Neural progenitor cell (in vitro differentiated cells): ENCODE data around the gene TRIM26. TPM values are rescaled to one million over a fixed set of nuclear protein-coding genes. Genes with fewer than 3 reads are reported as not detected.

Source experiments
- DNase-seq: peaks from one replicate; pipeline ENCODE4 v3.0.0-alpha.2; 2016; ENCODE audit warnings: low spot score
- H2AFZ ChIP-seq: fragments of 200-600 bp; sonication (generic); replicated peaks from 2 replicates; pipeline ENCODE4 v1.6.1; 2016; ENCODE audit warnings: antibody characterized with exemption
- H3F3A ChIP-seq: fragments of 200-600 bp; sonication (generic); 2 replicates; pipeline ENCODE4 v1.6.1; 2016; ENCODE audit warnings: antibody characterized with exemption, low read depth
- H3K27ac ChIP-seq: fragments of 200-600 bp; sonication (generic); 2 replicates; pipeline ENCODE4 v1.5.1; 2016; ENCODE audit warnings: mild to moderate bottlenecking
- H3K27me3 ChIP-seq: fragments of 200-600 bp; sonication (generic); 2 replicates; pipeline ENCODE4 v1.6.1; 2016; ENCODE audit warnings: mild to moderate bottlenecking, moderate library complexity
- H3K36me3 ChIP-seq: fragments of 200-600 bp; sonication (generic); 2 replicates; pipeline ENCODE4 v1.5.1; 2016
- H3K4me1 ChIP-seq: fragments of 200-600 bp; sonication (generic); 2 replicates; pipeline ENCODE4 v1.6.1; 2016; ENCODE audit warnings: mixed run types
- H3K4me2 ChIP-seq: fragments of 200-600 bp; sonication (generic); 2 replicates; pipeline ENCODE4 v1.6.1; 2016
- H3K4me3 ChIP-seq: fragments of 200-600 bp; sonication (generic); 2 replicates; pipeline ENCODE4 v1.5.1; 2016
- H3K79me2 ChIP-seq: fragments of 200-600 bp; sonication (generic); 2 replicates; pipeline ENCODE4 v1.6.1; 2016; ENCODE audit warnings: low read depth
- H3K9ac ChIP-seq: fragments of 200-600 bp; sonication (generic); 2 replicates; pipeline ENCODE4 v1.6.1; 2016
- H3K9me3 ChIP-seq: fragments of 200-600 bp; sonication (generic); 2 replicates; pipeline ENCODE4 v1.5.1; 2016; ENCODE audit warnings: low read depth
- H4K20me1 ChIP-seq: fragments of 200-600 bp; sonication (generic); 2 replicates; pipeline ENCODE4 v1.6.1; 2016; ENCODE audit warnings: low read depth
- H3K27ac Mint-ChIP-seq: 3 replicates; pipeline ENCODE4 v1.8.0; 2021; ENCODE audit warnings: mixed read lengths
- H3K27me3 Mint-ChIP-seq: 2 replicates; pipeline ENCODE4 v1.8.0; 2022; ENCODE audit warnings: low read depth, mild to moderate bottlenecking, inconsistent platforms, moderate library complexity, mixed read lengths; ENCODE audit not compliant: insufficient read depth
- H3K36me3 Mint-ChIP-seq: 3 replicates; pipeline ENCODE4 v1.8.0; 2021; ENCODE audit warnings: mixed read lengths
- H3K4me1 Mint-ChIP-seq: 3 replicates; pipeline ENCODE4 v1.8.0; 2021; ENCODE audit warnings: mixed read lengths
- H3K4me3 Mint-ChIP-seq: 3 replicates; pipeline ENCODE4 v1.8.0; 2021; ENCODE audit warnings: mild to moderate bottlenecking, moderate library complexity, mixed read lengths
- H3K9me3 Mint-ChIP-seq: 3 replicates; pipeline ENCODE4 v1.8.0; 2020; ENCODE audit warnings: mixed read lengths
- EZH2 ChIP-seq: fragments of 200-600 bp; sonication (generic); IDR thresholded peaks from 2 replicates; pipeline ENCODE4 v1.6.1; 2017; ENCODE audit warnings: antibody characterized with exemption, mild to moderate bottlenecking, moderate library complexity
- EZH2phosphoT487 ChIP-seq: fragments of 200-600 bp; sonication (generic); IDR thresholded peaks from 2 replicates; pipeline ENCODE4 v1.6.1; 2017; ENCODE audit warnings: antibody characterized with exemption
- total RNA-seq: library from RNA; depleted of rRNA; stranded (reverse); fragments of >200 nt; gene quantifications from 2 replicates; pipeline ENCODE4 v1.2.3, GENCODE V29; 2015; ENCODE audit warnings: low replicate concordance
- TF ChIP-seq, protein P1 (sequence below): fragments of 200-600 bp; sonication (generic); IDR thresholded peaks from 2 replicates; pipeline ENCODE4 v1.5.1; 2017; ENCODE audit warnings: antibody characterized with exemption, mild to moderate bottlenecking

TRIM26 gene
- total RNA-seq, 1 donor from 2014 or later = 8.3 TPM

DNA sequence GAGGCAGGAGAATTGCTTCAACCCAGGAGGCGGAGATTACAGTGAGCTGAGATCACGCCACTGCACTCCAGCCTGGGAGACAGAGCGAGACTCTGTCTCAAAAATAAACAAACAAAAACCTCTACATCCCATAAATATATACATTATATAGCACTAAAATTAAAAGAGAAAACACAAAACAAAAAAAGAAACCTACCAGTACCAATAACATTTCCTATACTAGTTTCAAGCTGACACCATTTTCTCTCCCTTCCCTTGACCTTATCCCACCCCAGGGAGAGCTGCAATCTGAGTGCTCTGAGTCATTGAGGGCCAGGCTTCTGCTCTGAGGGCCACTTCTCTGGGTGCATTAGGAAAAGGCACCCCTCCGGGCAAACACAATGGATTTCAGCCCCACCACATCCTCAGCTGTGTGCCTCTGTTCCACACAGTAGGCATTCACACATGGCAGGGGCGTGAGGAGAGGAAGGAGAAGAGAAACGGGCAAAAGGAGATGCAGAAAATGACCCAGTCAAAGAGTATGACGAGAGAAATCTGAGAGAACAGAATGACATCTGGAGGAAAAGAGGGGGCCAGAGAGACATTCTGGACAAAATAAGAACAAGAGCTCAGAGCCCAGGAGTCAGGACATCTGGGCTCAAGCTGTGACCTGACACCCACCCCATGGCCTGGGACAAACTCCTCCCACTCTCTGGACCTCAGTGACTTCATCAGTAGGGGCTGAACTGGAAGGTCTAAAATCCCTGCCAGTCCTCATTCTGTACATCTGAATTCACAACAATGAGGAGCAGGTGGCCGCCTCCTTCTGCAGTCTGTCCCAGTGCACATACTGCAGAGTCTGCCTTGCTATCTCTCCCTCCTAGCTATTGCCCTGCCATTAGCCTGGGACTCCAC lies 18.2 kb downstream of the TRIM26 start:
- peak; percentile 24 for DNase-seq
- Histone ChIP-seq H3K4me2 (peak overlapping the region; percentile 13), H3F3A (no peaks in the 10 kb centered on the region), H4K20me1 (peaks cover 2% of the 10 kb centered on the region), H2AFZ (no peak overlapping the region), H3K36me3 (no peaks in the 10 kb centered on the region), H3K9ac (no peak overlapping the region), H3K79me2 (no peaks in the 10 kb centered on the region), H3K27ac (no peak overlapping the region), H3K9me3 (no peaks in the 10 kb centered on the region), H3K4me3 (no peak overlapping the region), H3K4me1 (peaks cover 7% of the 10 kb centered on the region), H3K27me3 (no peaks in the 10 kb centered on the region)
- TF ChIP-seq EZH2 (no peak), EZH2phosphoT487 (no peak)
- TF ChIP-seq, protein P1, sequence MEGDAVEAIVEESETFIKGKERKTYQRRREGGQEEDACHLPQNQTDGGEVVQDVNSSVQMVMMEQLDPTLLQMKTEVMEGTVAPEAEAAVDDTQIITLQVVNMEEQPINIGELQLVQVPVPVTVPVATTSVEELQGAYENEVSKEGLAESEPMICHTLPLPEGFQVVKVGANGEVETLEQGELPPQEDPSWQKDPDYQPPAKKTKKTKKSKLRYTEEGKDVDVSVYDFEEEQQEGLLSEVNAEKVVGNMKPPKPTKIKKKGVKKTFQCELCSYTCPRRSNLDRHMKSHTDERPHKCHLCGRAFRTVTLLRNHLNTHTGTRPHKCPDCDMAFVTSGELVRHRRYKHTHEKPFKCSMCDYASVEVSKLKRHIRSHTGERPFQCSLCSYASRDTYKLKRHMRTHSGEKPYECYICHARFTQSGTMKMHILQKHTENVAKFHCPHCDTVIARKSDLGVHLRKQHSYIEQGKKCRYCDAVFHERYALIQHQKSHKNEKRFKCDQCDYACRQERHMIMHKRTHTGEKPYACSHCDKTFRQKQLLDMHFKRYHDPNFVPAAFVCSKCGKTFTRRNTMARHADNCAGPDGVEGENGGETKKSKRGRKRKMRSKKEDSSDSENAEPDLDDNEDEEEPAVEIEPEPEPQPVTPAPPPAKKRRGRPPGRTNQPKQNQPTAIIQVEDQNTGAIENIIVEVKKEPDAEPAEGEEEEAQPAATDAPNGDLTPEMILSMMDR = no peak
- Mint-ChIP-seq H3K4me1 (peaks cover 4% of the 10 kb centered on the region), H3K4me3 (no peak overlapping the region), H3K27ac (peak overlapping the region; percentile 30), H3K9me3 (no peaks in the 10 kb centered on the region), H3K36me3 (peaks cover 35% of the 10 kb centered on the region), H3K27me3 (peaks cover 3% of the 10 kb centered on the region)

DNA sequence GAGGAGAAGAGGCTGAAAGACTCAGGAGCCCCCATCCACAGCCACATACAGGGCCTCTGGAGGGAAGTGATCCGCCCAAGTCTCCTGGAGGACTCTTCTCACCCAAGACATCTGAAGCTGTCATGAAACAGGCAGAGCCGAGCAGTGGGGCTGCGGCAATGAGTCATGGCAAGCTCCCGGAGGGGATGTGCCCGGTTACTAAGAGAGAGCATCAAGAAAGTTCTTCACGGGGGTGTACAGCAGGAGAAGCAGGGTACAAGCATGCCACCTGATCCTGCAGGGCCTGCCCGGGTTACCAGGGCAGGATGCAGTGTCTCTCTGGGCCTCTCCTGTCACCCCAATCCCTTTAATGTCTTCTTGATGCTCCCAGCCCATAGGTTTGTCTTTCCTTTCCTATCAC lies 21.1 kb downstream of the TRIM26 start:
- H3K4me1 ChIP-seq = peaks cover 7% of the 10 kb centered on the region
- no peaks in the 10 kb centered on the region for H3K79me2 ChIP-seq
- H3K4me2 ChIP-seq = no peak overlapping the region
- Mint-ChIP-seq H3K4me3 (no peak overlapping the region), H3K27ac (no peak overlapping the region), H3K9me3 (no peaks in the 10 kb centered on the region), H3K36me3 (peaks cover 46% of the 10 kb centered on the region), H3K4me1 (peaks cover 4% of the 10 kb centered on the region), H3K27me3 (peaks cover 3% of the 10 kb centered on the region)
- no peaks in the 10 kb centered on the region for H3K9me3 ChIP-seq
- no peak for TF ChIP-seq EZH2phosphoT487
- TF ChIP-seq, protein P1 = no peak
- TF ChIP-seq EZH2 = no peak
- no peaks in the 10 kb centered on the region for H3F3A ChIP-seq
- no peaks in the 10 kb centered on the region for H3K27me3 ChIP-seq
- no peak overlapping the region for H3K27ac ChIP-seq
- no peak overlapping the region for H3K4me3 ChIP-seq
- H4K20me1 ChIP-seq = peaks cover 2% of the 10 kb centered on the region
- no peak for DNase-seq
- no peaks in the 10 kb centered on the region for H3K36me3 ChIP-seq
- no peak overlapping the region for H2AFZ ChIP-seq
- H3K9ac ChIP-seq = no peak overlapping the region

DNA sequence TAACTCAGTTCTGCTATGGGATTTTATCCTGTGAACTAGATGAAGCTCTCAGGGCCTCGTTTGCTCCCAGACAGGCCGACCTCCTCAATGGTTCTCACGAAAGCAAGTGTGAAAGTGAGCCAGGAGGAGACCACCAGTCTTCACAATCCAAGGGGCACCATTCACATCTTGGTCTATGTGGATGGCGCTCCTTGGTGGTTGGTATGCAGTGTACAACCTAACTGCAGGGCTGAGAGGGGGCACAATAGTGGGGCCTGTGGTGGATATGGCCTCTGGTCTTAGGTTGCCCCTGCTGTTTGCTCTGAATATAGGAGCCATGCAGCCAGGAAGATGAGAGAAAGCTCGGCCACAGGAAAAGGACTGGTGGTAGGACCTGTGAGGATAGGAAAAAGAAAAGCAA lies 24.7 kb downstream of the TRIM26 start:
- no peak overlapping the region for H3K4me3 Mint-ChIP-seq
- no peaks in the 10 kb centered on the region for H3K36me3 ChIP-seq
- TF ChIP-seq EZH2phosphoT487 (no peak), EZH2 (no peak)
- TF ChIP-seq, protein P1 = no peak

More for the DNA sequence above, 24.7 kb downstream of the TRIM26 start:
- no peak overlapping the region for H3K27ac Mint-ChIP-seq
- Histone ChIP-seq H3K4me2 (no peak overlapping the region), H3K4me1 (no peaks in the 10 kb centered on the region), H3F3A (no peaks in the 10 kb centered on the region), H3K9ac (no peak overlapping the region), H3K27me3 (no peaks in the 10 kb centered on the region), H4K20me1 (no peaks in the 10 kb centered on the region), H3K27ac (no peak overlapping the region), H3K4me3 (no peak overlapping the region), H3K9me3 (no peaks in the 10 kb centered on the region), H2AFZ (no peak overlapping the region), H3K79me2 (no peaks in the 10 kb centered on the region)
- H3K4me1 Mint-ChIP-seq = no peaks in the 10 kb centered on the region
- peaks cover 55% of the 10 kb centered on the region for H3K36me3 Mint-ChIP-seq
- DNase-seq = no peak
- no peaks in the 10 kb centered on the region for H3K9me3 Mint-ChIP-seq
- H3K27me3 Mint-ChIP-seq = peaks cover 12% of the 10 kb centered on the region
